Activated T-helper 1 cell treated with anti-CD3 and anti-CD28 coated beads, Interleukin-12 subunit alpha, Interleukin-12 subunit beta, Interleukin-2, Interleukin-4 antibody, amounts not matched to agents 30 ng/mL and 10 ng/mL and 1 ng/mL, durations not matched to agents 14 hours and 24 hours and 36 hours (primary cell): Measurements from ENCODE around the gene AP3M1. TPM values are rescaled to one million over a fixed set of nuclear protein-coding genes. Genes with fewer than 3 reads are reported as not detected.

Source experiments
- DNase-seq: peaks from one replicate; pipeline ENCODE4 v3.0.0; 2021; ENCODE audit warnings: low spot score
- H3K27ac Mint-ChIP-seq: one replicate; pipeline ENCODE4 v1.8.0; 2021; ENCODE audit warnings: mild to moderate bottlenecking, mixed read lengths
- H3K27me3 Mint-ChIP-seq: one replicate; pipeline ENCODE4 v1.8.0; 2022; ENCODE audit warnings: mild to moderate bottlenecking, moderate library complexity, mixed read lengths; ENCODE audit not compliant: insufficient read depth
- H3K36me3 Mint-ChIP-seq: one replicate; pipeline ENCODE4 v1.8.0; 2021; ENCODE audit warnings: low read depth, mixed read lengths
- H3K4me1 Mint-ChIP-seq: one replicate; pipeline ENCODE4 v1.8.0; 2021; ENCODE audit warnings: low read depth, mixed read lengths
- H3K4me3 Mint-ChIP-seq: one replicate; pipeline ENCODE4 v1.8.0; 2021; ENCODE audit warnings: mild to moderate bottlenecking, moderate library complexity, mixed read lengths
- H3K9me3 Mint-ChIP-seq: one replicate; pipeline ENCODE4 v1.8.0; 2021; ENCODE audit warnings: mixed read lengths
- intact Hi-C: fragments of 100-400 bp; cut with micrococcal nuclease; formaldehyde crosslinking; loops from one replicate; pipeline ENCODE4 v1.15.1; 2024
- total RNA-seq: library from RNA; stranded (reverse); gene quantifications from 2 replicates; pipeline ENCODE4 v1.2.3, GENCODE V29; 2022

The AP3M1 gene
- total RNA-seq, 1 donor from 2014 or later: 48.3 TPM

GRCh38 chr10:74099420-74099819 is 51.2 kb downstream of the AP3M1 start:
- Mint-ChIP-seq H3K4me1 (peaks cover 9% of the 10 kb centered on the region), H3K36me3 (peaks cover 41% of the 10 kb centered on the region), H3K4me3 (no peak overlapping the region), H3K9me3 (no peaks in the 10 kb centered on the region), H3K27ac (no peak overlapping the region), H3K27me3 (no peaks in the 10 kb centered on the region)
- DNase-seq: no peak
- intact Hi-C loops: no loop called here

- intact Hi-C loops: no loop called here
- no peak overlapping the region for H3K4me3 Mint-ChIP-seq
- peaks cover 37% of the 10 kb centered on the region for H3K36me3 Mint-ChIP-seq
- H3K4me1 Mint-ChIP-seq: peaks cover 9% of the 10 kb centered on the region
- H3K27me3 Mint-ChIP-seq: no peaks in the 10 kb centered on the region
- no peak for DNase-seq
- H3K9me3 Mint-ChIP-seq: no peaks in the 10 kb centered on the region
- no peak overlapping the region for H3K27ac Mint-ChIP-seq
These were observed 52.9 kb downstream of the AP3M1 start for GRCh38 chr10:74097776-74098175.

DNA sequence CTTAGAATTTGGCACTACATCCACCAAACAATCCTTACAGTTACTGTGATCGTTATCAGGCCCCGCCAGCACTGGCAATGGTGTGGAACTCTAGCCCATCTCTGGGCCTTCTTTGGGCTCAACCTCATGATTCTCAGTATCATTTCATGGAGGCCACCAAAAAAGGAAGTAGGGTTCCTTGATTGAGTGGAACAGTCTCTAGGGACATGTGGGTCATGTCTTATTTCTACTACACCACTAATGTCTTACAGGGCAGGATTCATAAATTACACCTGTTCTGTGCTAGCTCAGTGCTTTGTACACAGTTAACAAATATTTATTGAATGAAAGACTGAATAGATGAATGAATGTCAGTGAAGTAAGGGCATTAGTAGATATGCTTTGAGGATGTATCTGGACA is 53.9 kb downstream of the AP3M1 start:
- H3K36me3 Mint-ChIP-seq: peaks cover 43% of the 10 kb centered on the region
- no peak for DNase-seq
- H3K27ac Mint-ChIP-seq: peak overlapping the region; percentile 11
- no peaks in the 10 kb centered on the region for H3K27me3 Mint-ChIP-seq
- no peak overlapping the region for H3K4me3 Mint-ChIP-seq
- no peaks in the 10 kb centered on the region for H3K9me3 Mint-ChIP-seq
- peaks cover 9% of the 10 kb centered on the region for H3K4me1 Mint-ChIP-seq
- intact Hi-C loops: no loop called here

DNA sequence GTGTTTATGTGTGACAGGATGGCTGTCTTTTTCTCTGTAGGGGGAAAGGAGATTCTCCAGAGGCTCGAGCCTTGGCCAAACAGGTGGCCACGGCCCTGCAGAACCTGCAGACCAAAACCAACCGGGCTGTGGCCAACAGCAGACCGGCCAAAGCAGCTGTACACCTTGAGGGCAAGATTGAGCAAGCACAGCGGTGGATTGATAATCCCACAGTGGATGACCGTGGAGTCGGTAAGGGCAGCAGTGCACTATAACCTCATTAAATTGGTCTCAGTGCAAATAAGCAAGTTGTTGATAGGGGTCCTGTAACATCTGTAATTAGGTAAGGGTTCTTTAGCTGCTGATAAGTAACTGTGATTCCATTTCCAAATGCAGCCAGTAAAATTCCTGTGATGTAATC is 56.4 kb downstream of the AP3M1 start:
- H3K27ac Mint-ChIP-seq: no peak overlapping the region

DNA sequence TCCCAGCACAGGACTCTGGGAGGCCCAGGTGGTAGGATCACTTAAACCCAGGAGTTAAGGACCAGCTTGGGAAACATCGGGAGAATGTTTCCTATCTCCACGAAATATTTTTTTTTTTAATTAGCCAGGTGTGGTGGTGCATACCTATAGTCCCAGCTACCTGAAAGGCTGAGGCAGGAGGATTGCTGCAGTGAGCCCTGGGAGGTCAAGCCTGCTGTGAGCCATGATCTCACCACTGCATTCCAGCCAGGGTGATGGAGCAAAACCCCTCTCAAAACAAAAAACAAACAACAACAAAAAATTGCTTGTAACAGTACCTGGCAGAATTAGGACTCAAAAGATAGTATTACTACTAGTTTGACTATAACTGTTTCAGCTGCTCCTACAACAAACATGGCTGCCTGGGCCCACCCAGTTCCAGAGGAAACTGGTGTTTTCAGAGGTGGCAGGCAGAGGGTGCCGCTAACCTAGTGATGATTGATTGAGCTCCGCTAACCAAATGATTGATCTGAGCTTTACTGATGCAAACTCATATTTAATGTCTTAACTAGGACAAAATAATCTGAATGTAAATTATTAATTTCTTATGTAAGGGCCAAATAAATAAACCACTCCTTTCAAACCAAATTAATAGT is 57.0 kb downstream of the AP3M1 start:
- no peaks in the 10 kb centered on the region for H3K27me3 Mint-ChIP-seq
- H3K4me1 Mint-ChIP-seq: peaks cover 1% of the 10 kb centered on the region
- H3K4me3 Mint-ChIP-seq: no peak overlapping the region
- peaks cover 46% of the 10 kb centered on the region for H3K36me3 Mint-ChIP-seq
- H3K27ac Mint-ChIP-seq: no peak overlapping the region
- H3K9me3 Mint-ChIP-seq: no peaks in the 10 kb centered on the region
- DNase-seq: no peak
- intact Hi-C loops: no loop called here

More for the DNA sequence above, 56.4 kb downstream of the AP3M1 start:
- no peaks in the 10 kb centered on the region for H3K27me3 Mint-ChIP-seq
- H3K4me3 Mint-ChIP-seq: no peak overlapping the region
- DNase-seq: no peak
- peaks cover 45% of the 10 kb centered on the region for H3K36me3 Mint-ChIP-seq
- H3K4me1 Mint-ChIP-seq: peaks cover 7% of the 10 kb centered on the region
- no peaks in the 10 kb centered on the region for H3K9me3 Mint-ChIP-seq
- intact Hi-C loops: no loop called here

DNA sequence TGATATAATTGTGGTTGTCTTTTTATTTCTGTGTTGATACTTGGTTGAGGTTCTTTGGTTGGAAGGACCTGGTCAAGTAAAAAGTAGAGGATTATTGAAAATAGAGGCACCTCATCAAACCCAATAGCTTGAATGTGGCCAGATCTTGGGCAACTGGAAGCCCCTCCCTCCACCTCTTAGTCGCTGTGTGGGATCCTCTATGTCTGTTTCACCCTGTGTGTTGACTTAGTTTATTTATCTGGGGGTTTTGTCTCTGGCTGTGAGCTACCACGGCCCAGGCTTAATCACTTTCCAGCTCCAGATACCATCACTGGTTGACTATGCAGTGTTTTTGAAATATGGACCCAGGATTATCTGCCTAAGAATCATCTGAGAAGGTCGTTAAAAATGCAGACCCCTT is 58.3 kb downstream of the AP3M1 start:
- Mint-ChIP-seq H3K4me3 (no peak overlapping the region), H3K36me3 (peaks cover 37% of the 10 kb centered on the region)

DNA sequence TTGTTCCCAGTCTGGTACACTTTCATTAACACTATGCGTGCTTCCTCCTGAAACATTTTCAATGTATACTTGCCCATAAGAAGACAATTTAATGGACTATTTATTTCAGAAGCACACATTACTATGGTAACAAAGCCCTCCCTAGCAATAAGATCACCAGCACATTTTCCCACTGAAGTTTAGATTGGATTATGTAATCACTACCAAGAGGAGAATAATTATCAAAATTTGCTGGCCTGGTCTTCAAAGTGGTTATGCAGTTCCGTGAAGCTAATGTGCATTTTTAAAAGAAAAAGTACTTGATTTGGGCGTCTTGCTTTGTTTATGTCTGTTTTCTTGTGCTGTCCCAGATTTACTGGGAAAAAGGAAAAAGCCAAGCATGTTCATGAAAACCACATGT is 61.9 kb downstream of the AP3M1 start:
- Mint-ChIP-seq H3K9me3 (no peaks in the 10 kb centered on the region), H3K4me3 (no peak overlapping the region), H3K36me3 (peaks cover 25% of the 10 kb centered on the region), H3K4me1 (peaks cover 8% of the 10 kb centered on the region), H3K27me3 (no peaks in the 10 kb centered on the region), H3K27ac (no peak overlapping the region)
- intact Hi-C loops: no loop called here
- no peak for DNase-seq

More for the DNA sequence above, 58.3 kb downstream of the AP3M1 start:
- DNase-seq: no peak
- H3K27ac Mint-ChIP-seq: no peak overlapping the region
- intact Hi-C loops: no loop called here
- H3K4me1 Mint-ChIP-seq: no peaks in the 10 kb centered on the region
- no peaks in the 10 kb centered on the region for H3K9me3 Mint-ChIP-seq
- no peaks in the 10 kb centered on the region for H3K27me3 Mint-ChIP-seq

DNA sequence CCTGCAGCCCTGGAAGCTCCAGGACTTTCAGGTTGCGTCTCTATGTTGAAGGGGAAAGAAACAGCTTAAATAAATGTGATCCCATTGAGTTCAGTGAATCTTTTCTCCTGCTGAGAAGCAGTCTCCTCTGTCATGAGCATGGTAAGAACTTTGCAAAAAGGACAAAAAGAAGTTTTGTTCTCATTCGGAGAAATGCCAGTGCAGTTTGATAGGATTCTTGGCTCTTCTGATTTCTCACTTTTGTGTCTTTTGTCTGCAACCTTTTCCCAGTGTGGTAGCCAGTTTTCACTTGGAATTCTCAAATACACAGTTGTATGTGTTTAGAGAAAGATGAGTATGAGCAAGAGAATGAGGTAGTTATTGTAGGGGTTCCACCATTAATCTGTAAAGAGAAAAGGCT is 64.3 kb downstream of the AP3M1 start:
- DNase-seq: no peak
- H3K27me3 Mint-ChIP-seq: no peaks in the 10 kb centered on the region
- intact Hi-C loops: no loop called here

GRCh38 chr10:74084955-74085354 is 65.7 kb downstream of the AP3M1 start:
- Mint-ChIP-seq H3K4me3 (no peak overlapping the region), H3K36me3 (peaks cover 21% of the 10 kb centered on the region), H3K27ac (peak overlapping the region; percentile 60), H3K4me1 (peaks cover 17% of the 10 kb centered on the region), H3K9me3 (no peaks in the 10 kb centered on the region), H3K27me3 (no peaks in the 10 kb centered on the region)
- intact Hi-C loops: loop anchor here (1.0 kb wide), 1 partner anchor 29 kb away; no protein-coding TSS in a partner anchor
- DNase-seq: no peak

More for the DNA sequence above, 64.3 kb downstream of the AP3M1 start:
- Mint-ChIP-seq H3K9me3 (no peaks in the 10 kb centered on the region), H3K27ac (no peak overlapping the region), H3K36me3 (peaks cover 25% of the 10 kb centered on the region), H3K4me1 (peaks cover 10% of the 10 kb centered on the region), H3K4me3 (no peak overlapping the region)

GRCh38 chr10:74083304-74083703 is 67.3 kb downstream of the AP3M1 start:
- Mint-ChIP-seq H3K4me3 (no peak overlapping the region), H3K4me1 (peaks cover 34% of the 10 kb centered on the region)
- intact Hi-C loops: no loop called here

GRCh38 chr10:74081941-74082718 is 68.5 kb downstream of the AP3M1 start:
- Mint-ChIP-seq H3K9me3 (no peaks in the 10 kb centered on the region), H3K4me3 (no peak overlapping the region), H3K36me3 (peaks cover 24% of the 10 kb centered on the region), H3K27ac (no peak overlapping the region), H3K27me3 (no peaks in the 10 kb centered on the region), H3K4me1 (peaks cover 44% of the 10 kb centered on the region)
- intact Hi-C loops: loop anchor here (1.0 to 2.0 kb wide), 3 partner anchors 83 to 233 kb away; partner anchors contain the start of gene VCL
- no peak for DNase-seq

More at GRCh38 chr10:74083304-74083703, 67.3 kb downstream of the AP3M1 start:
- Mint-ChIP-seq H3K36me3 (peaks cover 16% of the 10 kb centered on the region), H3K27me3 (no peaks in the 10 kb centered on the region), H3K9me3 (no peaks in the 10 kb centered on the region), H3K27ac (no peak overlapping the region)
- no peak for DNase-seq

DNA sequence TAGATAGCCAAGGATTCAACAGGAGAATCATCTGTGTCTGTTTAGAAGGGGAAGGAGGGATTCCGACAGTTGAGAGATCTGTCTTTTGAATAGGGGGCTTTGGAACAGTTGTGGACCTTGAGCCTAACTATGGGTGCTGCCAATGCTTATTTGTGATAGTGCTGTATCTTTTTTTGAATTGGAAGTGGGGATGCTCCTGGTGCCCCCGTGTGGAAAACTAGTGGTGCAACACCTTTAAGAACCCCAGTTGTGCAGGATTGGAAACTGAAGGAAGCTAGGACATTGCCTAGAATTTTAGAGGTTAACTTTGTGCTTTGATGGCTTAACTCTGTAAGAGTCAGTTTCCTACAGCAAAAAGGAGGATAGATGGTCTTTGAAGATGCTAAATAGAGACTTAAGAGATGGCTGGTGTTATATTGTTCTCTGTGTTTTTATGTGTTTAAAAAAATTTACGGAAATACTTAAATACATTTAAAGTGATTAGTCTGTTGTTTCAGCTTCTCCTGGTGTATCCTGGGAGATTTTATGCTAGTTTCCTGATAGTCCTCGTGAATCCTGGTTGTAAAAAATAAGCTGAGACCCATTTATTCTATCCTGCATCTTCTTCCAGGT is 69.3 kb downstream of the AP3M1 start:
- Mint-ChIP-seq H3K9me3 (no peaks in the 10 kb centered on the region), H3K27me3 (no peaks in the 10 kb centered on the region), H3K4me3 (no peak overlapping the region), H3K27ac (peak overlapping the region; percentile 0), H3K36me3 (peaks cover 24% of the 10 kb centered on the region), H3K4me1 (peaks cover 48% of the 10 kb centered on the region)
- intact Hi-C loops: loop anchor here (1.0 to 2.0 kb wide), 3 partner anchors 82 to 232 kb away; partner anchors contain the start of gene VCL
- peak; percentile 12 for DNase-seq
